ENCODE results near the gene PPP1R15B. TPM values are rescaled to one million over a fixed set of nuclear protein-coding genes. Genes with fewer than 3 reads are reported as not detected.

PPP1R15B gene
- total and polyA plus RNA-seq, 2 experiments from 2014 or later: 34.0 to 77.0 TPM

- H3K79me2 ChIP-seq: peaks cover 33% of the 10 kb centered on the region
Observed at GRCh38 chr1:204357551-204358490, 53.8 kb downstream of the PPP1R15B start.

GRCh38 chr1:204356997-204357396, 54.6 kb downstream of the PPP1R15B start:
- Histone ChIP-seq H3K9me2 (replicated peaks; ENCODE audit: insufficient read depth) (no peaks in the 10 kb centered on the region), H3K4me2 (no peak overlapping the region), H3K9me3 (ENCODE audit: low read depth) (no peaks in the 10 kb centered on the region), H2AFZ (no peak overlapping the region), H3K27ac (no peak overlapping the region), H3K4me1 (ENCODE audit: insufficient read depth) (peaks cover 14% of the 10 kb centered on the region), H3K27me3 (no peaks in the 10 kb centered on the region), H4K20me1 (ENCODE audit: insufficient read depth, poor library complexity, severe bottlenecking) (no peaks in the 10 kb centered on the region), H3K4me3 (no peak overlapping the region), H3K36me3 (replicated peaks; ENCODE audit: insufficient read depth, low read depth) (no peaks in the 10 kb centered on the region), H3K79me2 (peaks cover 28% of the 10 kb centered on the region)
- WGBS (ENCODE audit: low lambda C conversion rate, missing lambda C conversion rate): 81% methylated on average over 4 of the region's 4 CpGs
- no peak for TF ChIP-seq CTCF (IDR thresholded peaks at IDR 0.05; ENCODE audit: poor library complexity)
- TF ChIP-seq EZH2 (IDR thresholded peaks at IDR 0.05; ENCODE audit: borderline replicate concordance): no peak
- no peak for TF ChIP-seq EZH2phosphoT487 (IDR thresholded peaks at IDR 0.05; ENCODE audit: low read depth, severe bottlenecking, unreplicated experiment)
- DNase-seq (ENCODE audit: low spot score): no peak

More at GRCh38 chr1:204357551-204358490, 53.8 kb downstream of the PPP1R15B start:
- Histone ChIP-seq H3K4me2 (no peak overlapping the region), H3K27me3 (no peaks in the 10 kb centered on the region), H3K4me1 (ENCODE audit: insufficient read depth) (peaks cover 19% of the 10 kb centered on the region), H3K9me2 (replicated peaks; ENCODE audit: insufficient read depth) (no peaks in the 10 kb centered on the region), H2AFZ (no peak overlapping the region), H3K9me3 (ENCODE audit: low read depth) (no peaks in the 10 kb centered on the region), H3K27ac (no peak overlapping the region), H3K4me3 (no peak overlapping the region), H4K20me1 (ENCODE audit: insufficient read depth, poor library complexity, severe bottlenecking) (no peaks in the 10 kb centered on the region), H3K36me3 (replicated peaks; ENCODE audit: insufficient read depth, low read depth) (no peaks in the 10 kb centered on the region)
- TF ChIP-seq CTCF (IDR thresholded peaks at IDR 0.05; ENCODE audit: poor library complexity) (no peak), EZH2 (IDR thresholded peaks at IDR 0.05; ENCODE audit: borderline replicate concordance) (no peak), EZH2phosphoT487 (IDR thresholded peaks at IDR 0.05; ENCODE audit: low read depth, severe bottlenecking, unreplicated experiment) (no peak)
- 89% methylated on average over 23 of the region's 23 CpGs for WGBS (ENCODE audit: low lambda C conversion rate, missing lambda C conversion rate)
- no peak for DNase-seq (ENCODE audit: low spot score)

- Histone ChIP-seq H4K20me1 (ENCODE audit: insufficient read depth, poor library complexity, severe bottlenecking) (no peaks in the 10 kb centered on the region), H3K4me2 (no peak overlapping the region), H3K79me2 (peaks cover 28% of the 10 kb centered on the region), H3K9me2 (replicated peaks; ENCODE audit: insufficient read depth) (no peaks in the 10 kb centered on the region), H3K27me3 (no peaks in the 10 kb centered on the region), H3K4me1 (ENCODE audit: insufficient read depth) (peaks cover 23% of the 10 kb centered on the region), H3K9me3 (ENCODE audit: low read depth) (no peaks in the 10 kb centered on the region), H2AFZ (no peak overlapping the region), H3K36me3 (replicated peaks; ENCODE audit: insufficient read depth, low read depth) (no peaks in the 10 kb centered on the region), H3K27ac (no peak overlapping the region), H3K4me3 (no peak overlapping the region)
- no peak for DNase-seq (ENCODE audit: low spot score)
- TF ChIP-seq CTCF (IDR thresholded peaks at IDR 0.05; ENCODE audit: poor library complexity): no peak
- TF ChIP-seq EZH2phosphoT487 (IDR thresholded peaks at IDR 0.05; ENCODE audit: low read depth, severe bottlenecking, unreplicated experiment): no peak
- no peak for TF ChIP-seq EZH2 (IDR thresholded peaks at IDR 0.05; ENCODE audit: borderline replicate concordance)
- 87% methylated on average over 4 of the region's 4 CpGs for WGBS (ENCODE audit: low lambda C conversion rate, missing lambda C conversion rate)
Observed at GRCh38 chr1:204355913-204356312, 55.7 kb downstream of the PPP1R15B start.
